Cardiac muscle cell (in vitro differentiated cells and primary cell): ENCODE data around the gene PTPA. TPM values are rescaled to one million over a fixed set of nuclear protein-coding genes. Genes with fewer than 3 reads are reported as not detected.

Source experiments
- DNase-seq, 2 donors: peaks; one replicate each; pipeline versions ENCODE4 v3.0.0 to v3.0.0-alpha.2; 2010 to 2017; ENCODE audit warnings: low read depth in 1 of 2, low spot score in 1 of 2
- H3K27ac ChIP-seq: fragments of 200-600 bp; sonication (generic); 2 replicates; pipeline ENCODE4 v1.5.1; 2016
- H3K27me3 ChIP-seq: fragments of 200-600 bp; sonication (generic); 2 replicates; pipeline ENCODE4 v1.6.0; 2016; ENCODE audit warnings: control low read depth
- H3K36me3 ChIP-seq: fragments of 200-600 bp; sonication (generic); 2 replicates; pipeline ENCODE4 v1.5.1; 2016; ENCODE audit warnings: control low read depth
- H3K4me1 ChIP-seq: fragments of 200-600 bp; sonication (generic); 2 replicates; pipeline ENCODE4 v1.8.1; 2017; ENCODE audit warnings: low read depth, mild to moderate bottlenecking, mixed run types
- H3K4me3 ChIP-seq: fragments of 200-600 bp; sonication (generic); 2 replicates; pipeline ENCODE4 v1.5.1; 2016; ENCODE audit warnings: mild to moderate bottlenecking
- H3K9me3 ChIP-seq: fragments of 200-600 bp; sonication (generic); 2 replicates; pipeline ENCODE4 v1.5.1; 2017; ENCODE audit warnings: low read depth, mild to moderate bottlenecking, control low read depth
- CTCF ChIP-seq: IDR thresholded peaks from 2 replicates; pipeline ENCODE4 v1.5.1; 2012; ENCODE audit warnings: low read depth, mild to moderate bottlenecking, low read length
- polyA plus RNA-seq: library from polyadenylated mRNA; unstranded; fragments of >200 nt; fragmentation: Nextera tagmentation; extraction: Ambion mirVana; gene quantifications from 2 replicates; pipeline ENCODE4 v1.2.1, GENCODE V29; 2016
- total RNA-seq: library from RNA; depleted of rRNA; stranded (reverse); fragments of >200 nt; gene quantifications from 2 replicates; pipeline ENCODE4 v1.2.3, GENCODE V29; 2016

Gene PTPA
- total and polyA plus RNA-seq, 2 experiments from 2014 or later: 144 to 197 TPM

DNA sequence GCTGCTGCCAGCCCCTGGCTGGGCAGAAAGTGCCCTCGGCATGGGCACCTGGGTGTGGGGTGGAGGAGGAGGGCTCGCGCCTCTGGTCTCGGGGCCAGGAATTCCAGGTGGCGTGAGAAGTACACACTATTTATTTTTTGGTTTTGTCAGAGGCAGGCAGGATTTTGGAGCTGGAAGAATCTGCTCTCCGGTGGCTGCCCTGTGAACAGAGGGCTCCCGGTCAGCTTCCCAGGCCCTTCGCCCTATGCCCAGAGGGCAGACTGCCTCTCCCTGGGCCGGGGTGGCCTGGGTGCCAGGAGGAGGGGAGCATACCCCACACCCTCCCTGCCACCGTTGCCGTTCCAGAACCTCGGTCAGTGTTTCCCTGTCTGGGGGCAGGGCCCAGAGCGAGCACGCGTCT is 22.0 kb upstream of the PTPA start:
- TF ChIP-seq CTCF: no peak
- no peak overlapping the region for H3K27ac ChIP-seq
- H3K9me3 ChIP-seq: no peaks in the 10 kb centered on the region
- no peak for DNase-seq
- H3K4me3 ChIP-seq: no peak overlapping the region
- H3K27me3 ChIP-seq: no peaks in the 10 kb centered on the region
- H3K4me1 ChIP-seq: no peaks in the 10 kb centered on the region
- H3K36me3 ChIP-seq: peaks cover 11% of the 10 kb centered on the region

- Histone ChIP-seq H3K27me3 (no peaks in the 10 kb centered on the region), H3K4me3 (no peak overlapping the region), H3K9me3 (no peaks in the 10 kb centered on the region), H3K27ac (no peak overlapping the region), H3K4me1 (no peaks in the 10 kb centered on the region), H3K36me3 (no peaks in the 10 kb centered on the region)
- DNase-seq: no peak
- TF ChIP-seq CTCF: no peak
Measured at GRCh38 chr9:129093602-129094386, 17.4 kb upstream of the PTPA start.

DNA sequence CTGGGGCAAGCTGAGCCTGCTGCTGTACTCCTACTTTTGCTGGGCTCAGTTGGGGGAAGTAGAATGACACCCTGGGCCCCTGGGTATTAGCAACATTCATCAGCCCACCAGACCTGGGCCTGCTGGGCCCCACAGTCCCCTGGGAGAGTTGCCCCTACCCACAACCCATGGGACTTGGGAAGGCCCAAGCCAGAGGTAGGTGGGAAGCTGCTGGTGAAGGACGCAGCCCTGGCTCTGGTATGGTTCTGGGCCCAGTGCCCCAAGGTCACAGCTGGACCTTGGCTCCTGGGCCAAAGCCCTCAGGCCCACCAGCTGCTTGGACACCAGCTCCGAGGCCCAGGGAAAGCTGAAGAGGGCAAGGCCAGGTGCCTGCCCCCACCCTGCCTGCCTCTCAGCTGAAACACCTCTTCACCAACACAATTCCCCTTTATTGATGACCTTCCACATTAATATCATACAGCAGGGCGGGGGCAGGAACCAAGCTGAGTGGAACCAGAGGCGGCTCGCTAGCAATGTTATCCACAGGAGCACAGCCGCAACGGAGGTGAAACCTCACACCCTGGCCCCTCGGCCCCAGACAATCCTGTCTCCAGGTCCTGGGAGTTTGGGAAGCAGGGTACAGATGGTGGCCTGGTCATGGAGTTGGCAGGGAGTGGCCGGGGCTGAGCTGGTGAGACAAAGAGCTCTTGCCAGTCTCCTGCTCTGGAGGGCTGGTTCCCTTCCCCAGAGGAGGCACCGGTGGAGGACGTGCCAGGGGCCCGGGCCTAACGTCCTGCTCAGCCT is 16.6 kb upstream of the PTPA start:
- no peak for DNase-seq
- Histone ChIP-seq H3K27me3 (no peaks in the 10 kb centered on the region), H3K4me3 (no peak overlapping the region), H3K4me1 (no peaks in the 10 kb centered on the region), H3K27ac (no peak overlapping the region), H3K9me3 (no peaks in the 10 kb centered on the region), H3K36me3 (no peaks in the 10 kb centered on the region)
- TF ChIP-seq CTCF: no peak

DNA sequence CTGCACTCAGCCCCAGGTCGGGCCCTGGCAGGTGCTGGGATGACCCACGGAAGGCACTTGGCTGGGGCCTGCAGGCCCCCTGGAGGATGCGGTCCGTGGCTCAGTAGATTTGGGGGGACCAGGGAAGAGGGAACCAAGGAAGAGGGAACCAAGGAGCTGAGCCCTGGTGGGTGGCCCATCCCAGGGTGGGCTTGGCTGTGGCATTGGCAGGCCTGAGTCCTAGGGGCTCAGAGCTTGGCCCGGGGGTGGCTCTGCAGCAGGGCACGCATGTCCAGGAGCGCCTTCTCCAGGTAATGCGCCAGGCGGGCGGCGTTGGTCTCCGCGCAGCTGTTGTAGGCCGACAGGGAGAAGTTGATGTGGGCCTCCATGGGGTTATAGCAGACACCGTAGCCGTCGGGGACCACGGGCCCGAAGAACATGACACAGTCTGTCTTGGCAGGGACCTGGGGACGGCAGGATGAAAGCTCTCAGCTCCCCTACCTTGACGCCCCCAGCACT is 16.0 kb upstream of the PTPA start:
- no peaks in the 10 kb centered on the region for H3K4me1 ChIP-seq
- no peak overlapping the region for H3K27ac ChIP-seq
- H3K36me3 ChIP-seq: no peaks in the 10 kb centered on the region
- no peak for DNase-seq
- H3K9me3 ChIP-seq: no peaks in the 10 kb centered on the region
- H3K4me3 ChIP-seq: no peak overlapping the region
- TF ChIP-seq CTCF: no peak
- no peaks in the 10 kb centered on the region for H3K27me3 ChIP-seq

GRCh38 chr9:129095908-129096307 is 15.3 kb upstream of the PTPA start:
- no peak for DNase-seq
- Histone ChIP-seq H3K36me3 (no peaks in the 10 kb centered on the region), H3K27me3 (no peaks in the 10 kb centered on the region), H3K4me1 (no peaks in the 10 kb centered on the region), H3K27ac (no peak overlapping the region), H3K9me3 (no peaks in the 10 kb centered on the region), H3K4me3 (no peak overlapping the region)
- no peak for TF ChIP-seq CTCF
